ENCODE results near the gene MYO1D. TPM values are rescaled to one million over a fixed set of nuclear protein-coding genes. Genes with fewer than 3 reads are reported as not detected.

MYO1D gene
- total and polyA plus RNA-seq, 8 donors: 22.0 to 92.8 (median 27.4) TPM

- no peak for TF ChIP-seq CTCF (IDR thresholded peaks at IDR 0.05)
- no peak for ATAC-seq
- Histone ChIP-seq H3K4me1 (no peaks in the 10 kb centered on the region), H3K9me3 (no peaks in the 10 kb centered on the region), H3K36me3 (peaks cover 0 to 5% of the 10 kb centered on the region in 2 donors), H3K27ac (no peak overlapping the region), H3K4me3 (no peak overlapping the region), H3K27me3 (no peaks in the 10 kb centered on the region)
- no peak for DNase-seq
- intact Hi-C loops (cut with DNase I): no loop called here
Measured at GRCh38 chr17:32570081-32570396, 306.9 kb downstream of the MYO1D start.

GRCh38 chr17:32569171-32570080 is 307.5 kb downstream of the MYO1D start:
- DNase-seq: no peak
- H3K4me1 ChIP-seq: no peaks in the 10 kb centered on the region
- intact Hi-C loops (cut with DNase I): no loop called here
- no peak for ATAC-seq
- no peaks in the 10 kb centered on the region for H3K27me3 ChIP-seq
- TF ChIP-seq CTCF (IDR thresholded peaks at IDR 0.05): no peak
- H3K4me3 ChIP-seq: no peak overlapping the region
- no peak overlapping the region for H3K27ac ChIP-seq
- H3K36me3 ChIP-seq: peaks cover 0 to 5% of the 10 kb centered on the region in 2 donors
- no peaks in the 10 kb centered on the region for H3K9me3 ChIP-seq

- no peak overlapping the region for H3K4me3 ChIP-seq
- H3K36me3 ChIP-seq: peaks cover 0 to 5% of the 10 kb centered on the region in 2 donors
- ATAC-seq (no peak), DNase-seq (no peak)
- no peaks in the 10 kb centered on the region for H3K9me3 ChIP-seq
- H3K27me3 ChIP-seq: no peaks in the 10 kb centered on the region
- intact Hi-C loops (cut with DNase I): no loop called here
- H3K4me1 ChIP-seq: no peaks in the 10 kb centered on the region
- no peak overlapping the region for H3K27ac ChIP-seq
- no peak for TF ChIP-seq CTCF (IDR thresholded peaks at IDR 0.05)
Measured at GRCh38 chr17:32568705-32569104, 308.2 kb downstream of the MYO1D start.

GRCh38 chr17:32567511-32567910 is 309.4 kb downstream of the MYO1D start:
- ATAC-seq (no peak), DNase-seq (no peak)
- Histone ChIP-seq H3K36me3 (peaks cover 0 to 5% of the 10 kb centered on the region in 2 donors), H3K4me1 (no peaks in the 10 kb centered on the region), H3K27me3 (no peaks in the 10 kb centered on the region), H3K9me3 (no peaks in the 10 kb centered on the region), H3K4me3 (no peak overlapping the region), H3K27ac (no peak overlapping the region)
- no peak for TF ChIP-seq CTCF (IDR thresholded peaks at IDR 0.05)
- intact Hi-C loops (cut with DNase I): no loop called here

GRCh38 chr17:32567086-32567485 is 309.8 kb downstream of the MYO1D start:
- Histone ChIP-seq H3K27me3 (no peaks in the 10 kb centered on the region), H3K4me3 (no peak overlapping the region), H3K27ac (no peak overlapping the region), H3K4me1 (no peaks in the 10 kb centered on the region), H3K9me3 (no peaks in the 10 kb centered on the region), H3K36me3 (peaks cover 0 to 5% of the 10 kb centered on the region in 2 donors)
- DNase-seq: no peak
- no peak for ATAC-seq
- no peak for TF ChIP-seq CTCF (IDR thresholded peaks at IDR 0.05)
- intact Hi-C loops (cut with DNase I): no loop called here
